IPS-18a (cell line): ENCODE measurements around the gene AKIRIN2.

ENCODE experiments used
- H3K27ac ChIP-seq: one replicate; pipeline ENCODE4 v1.5.1; 2013; ENCODE audit warnings: low read length
- H3K27me3 ChIP-seq: one replicate; pipeline ENCODE4 v1.6.1; 2013; ENCODE audit warnings: mild to moderate bottlenecking, low read length; ENCODE audit not compliant: control insufficient read depth, insufficient read depth
- H3K36me3 ChIP-seq: one replicate; pipeline ENCODE4 v1.6.1; 2013; ENCODE audit warnings: low read depth, low read length; ENCODE audit not compliant: control insufficient read depth
- H3K4me1 ChIP-seq: one replicate; pipeline ENCODE4 v1.6.1; 2013; ENCODE audit warnings: low read depth, low read length; ENCODE audit not compliant: control insufficient read depth
- H3K4me3 ChIP-seq: one replicate; pipeline ENCODE4 v1.5.1; 2013; ENCODE audit warnings: low read length
- H3K9ac ChIP-seq: one replicate; pipeline ENCODE4 v1.6.1; 2013; ENCODE audit warnings: mild to moderate bottlenecking, low read length, moderate library complexity
- H3K9me3 ChIP-seq: one replicate; pipeline ENCODE4 v1.6.1; 2013; ENCODE audit warnings: low read depth, low read length; ENCODE audit not compliant: control insufficient read depth

AKIRIN2 gene

DNA sequence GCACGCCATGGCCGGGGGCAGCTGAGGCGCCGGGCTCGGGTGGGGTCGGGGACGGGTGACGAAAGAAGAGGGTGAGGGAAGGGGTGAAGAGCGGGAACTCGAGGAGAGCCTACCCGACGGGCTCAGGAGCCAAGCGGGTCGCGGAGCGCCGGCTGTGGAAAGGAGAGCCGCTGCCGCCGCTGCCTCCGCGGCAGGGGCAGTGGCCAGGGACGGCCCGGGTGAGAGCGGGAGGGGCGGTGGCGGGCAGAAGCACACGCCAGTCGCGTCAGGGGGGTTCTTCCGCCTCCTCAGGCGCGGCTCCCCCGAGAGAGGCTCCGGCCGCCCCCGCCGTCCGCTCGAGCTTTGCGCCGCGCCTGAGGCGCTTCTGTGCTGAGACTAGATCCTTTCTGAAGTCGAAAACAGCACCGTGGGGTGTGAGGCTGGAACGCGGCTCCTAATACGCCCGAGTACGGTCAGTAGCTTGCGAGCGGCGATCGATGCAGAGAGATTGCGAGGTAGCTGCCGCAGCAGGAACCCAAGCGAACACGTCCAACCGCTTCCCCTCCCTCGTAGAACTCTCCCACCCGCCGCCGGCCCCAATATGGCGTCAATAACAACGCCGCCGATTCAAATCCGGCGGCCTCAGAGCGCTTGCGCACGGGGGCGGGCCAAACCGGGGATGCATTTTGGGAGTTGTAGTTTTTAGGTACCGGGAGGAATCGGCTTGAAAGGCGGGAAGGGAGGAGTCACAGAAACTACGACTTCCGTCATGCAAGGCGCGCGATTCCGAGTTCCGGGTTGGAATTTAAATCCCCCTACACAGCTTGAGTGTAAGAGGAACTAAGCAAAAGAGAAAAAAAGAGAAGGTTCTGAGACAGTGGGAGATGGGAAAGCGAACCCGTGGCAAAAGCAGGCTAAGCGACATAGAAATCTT is at the start of gene AKIRIN2:
Gene AKIRIN2, minus strand, starts transcription at position 558 of the 913 bp plus-strand sequence. Its CDS starts 549 bp downstream, at position 9.
- peak within 1 kb of the TSS; percentile 78 for H3K4me3 ChIP-seq
- H3K9me3 ChIP-seq, result no peaks in the 10 kb centered on the region
- peaks cover 16% of the 10 kb centered on the region for H3K4me1 ChIP-seq
- H3K27me3 ChIP-seq, result no peaks in the 10 kb centered on the region
- H3K27ac ChIP-seq, result peak within 1 kb of the TSS; percentile 84
- no peaks in the 10 kb centered on the region for H3K36me3 ChIP-seq
- H3K9ac ChIP-seq, result peak within 1 kb of the TSS; percentile 95

DNA sequence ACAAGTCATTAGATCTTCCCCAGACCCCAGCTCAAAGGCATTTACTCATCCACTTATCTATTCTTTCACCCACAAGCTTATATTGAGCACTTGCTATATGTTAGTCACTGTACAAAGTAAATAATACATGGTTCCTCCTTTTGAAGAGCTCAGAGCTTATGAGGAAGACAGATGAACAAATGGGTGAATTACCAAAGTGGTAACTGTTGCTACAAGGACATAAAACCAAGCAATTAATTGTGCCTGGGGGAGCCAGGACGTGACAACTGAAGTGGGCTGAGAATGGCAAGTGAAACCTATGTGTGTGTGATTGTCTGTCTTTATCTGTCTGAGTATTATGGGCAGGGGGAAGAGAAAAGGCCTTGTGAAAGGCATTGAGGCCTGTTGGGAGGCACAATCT is 45.6 kb upstream of the AKIRIN2 start:
- H3K27ac ChIP-seq, result no peak overlapping the region
- H3K9ac ChIP-seq, result no peak overlapping the region
- H3K4me1 ChIP-seq, result no peaks in the 10 kb centered on the region
- no peak overlapping the region for H3K4me3 ChIP-seq
- no peaks in the 10 kb centered on the region for H3K36me3 ChIP-seq
- H3K9me3 ChIP-seq, result no peaks in the 10 kb centered on the region
- H3K27me3 ChIP-seq, result no peaks in the 10 kb centered on the region

DNA sequence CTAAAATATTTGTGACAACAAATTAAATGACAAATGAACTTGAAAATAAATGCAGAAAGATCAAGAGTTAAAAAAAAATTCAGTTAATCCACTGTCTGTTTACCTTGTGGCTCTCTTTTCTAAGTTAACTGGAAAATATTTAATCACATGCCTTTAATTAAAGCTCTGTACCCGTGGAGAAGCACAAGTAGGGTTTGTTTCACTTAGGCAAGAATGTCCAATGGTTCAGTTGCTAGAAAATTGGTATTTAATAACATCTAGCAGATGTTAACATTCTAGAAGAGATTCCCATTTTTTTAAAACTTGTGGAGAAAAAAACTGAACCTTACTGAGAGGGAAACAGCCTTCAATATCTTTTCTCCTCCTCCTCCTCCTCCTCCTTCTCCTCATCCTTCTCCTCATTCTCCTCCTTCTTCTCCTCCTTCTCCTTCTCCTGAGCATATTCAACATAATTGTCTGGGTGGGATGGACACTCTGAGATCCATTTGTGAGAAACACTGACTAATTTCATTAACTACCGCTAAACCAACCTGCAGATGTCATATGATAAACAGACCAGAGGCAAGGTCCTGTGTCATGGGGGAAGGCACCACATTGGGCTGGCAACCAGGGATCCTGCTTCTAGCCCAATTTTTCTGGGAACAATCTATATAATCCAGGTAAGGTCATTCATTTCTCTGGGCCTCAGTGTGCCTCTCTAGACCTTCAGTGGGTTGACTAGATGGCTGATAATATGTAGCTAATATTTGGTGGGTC is 44.1 kb upstream of the AKIRIN2 start:
- Histone ChIP-seq H3K27ac (no peak overlapping the region), H3K27me3 (no peaks in the 10 kb centered on the region), H3K36me3 (no peaks in the 10 kb centered on the region), H3K4me3 (no peak overlapping the region), H3K4me1 (no peaks in the 10 kb centered on the region), H3K9ac (no peak overlapping the region), H3K9me3 (no peaks in the 10 kb centered on the region)

DNA sequence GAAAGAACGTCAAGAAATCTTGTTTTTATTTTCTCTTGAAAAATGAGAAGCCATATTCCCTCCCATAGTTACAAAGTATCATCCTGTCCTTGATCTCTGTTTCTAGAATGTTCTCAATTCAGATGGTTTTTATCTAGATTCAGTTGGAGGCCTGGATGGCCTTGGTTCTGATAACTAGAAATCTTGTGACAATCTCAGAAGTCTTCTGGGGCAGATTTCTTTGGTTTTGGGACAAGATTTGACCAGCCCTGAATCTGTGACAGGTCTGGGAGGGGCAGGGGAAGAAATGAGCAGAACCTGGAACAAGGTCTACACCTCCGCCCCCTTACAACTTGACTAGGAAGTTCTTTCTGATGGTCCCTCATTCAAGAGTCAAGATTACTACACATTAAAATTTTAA is 41.4 kb upstream of the AKIRIN2 start:
- no peaks in the 10 kb centered on the region for H3K9me3 ChIP-seq
- H3K4me1 ChIP-seq, result no peaks in the 10 kb centered on the region
- no peaks in the 10 kb centered on the region for H3K27me3 ChIP-seq
- H3K36me3 ChIP-seq, result no peaks in the 10 kb centered on the region
- no peak overlapping the region for H3K9ac ChIP-seq
- H3K27ac ChIP-seq, result no peak overlapping the region
- H3K4me3 ChIP-seq, result no peak overlapping the region

DNA sequence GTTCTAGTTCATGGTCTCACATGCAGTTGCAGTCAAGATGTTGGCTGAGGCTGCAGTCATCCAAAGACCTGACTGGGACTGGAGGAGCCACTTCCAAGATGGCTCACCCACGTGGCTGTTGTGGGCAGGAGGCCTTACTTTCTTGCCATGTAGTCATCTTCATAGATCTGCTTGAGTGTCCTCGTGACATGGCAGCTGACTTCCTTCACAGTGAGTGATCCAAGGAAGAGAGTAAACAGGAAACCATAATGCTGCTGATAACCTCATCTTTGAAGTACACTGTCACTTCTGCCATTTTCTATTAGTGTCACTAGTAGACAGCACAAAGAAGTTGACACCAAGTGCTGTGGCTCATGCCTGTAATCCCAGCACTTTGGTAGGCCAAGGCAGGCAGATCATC is 40.1 kb upstream of the AKIRIN2 start:
- Histone ChIP-seq H3K27me3 (no peaks in the 10 kb centered on the region), H3K4me3 (no peak overlapping the region), H3K36me3 (no peaks in the 10 kb centered on the region), H3K27ac (no peak overlapping the region), H3K9ac (no peak overlapping the region), H3K9me3 (no peaks in the 10 kb centered on the region), H3K4me1 (no peaks in the 10 kb centered on the region)

DNA sequence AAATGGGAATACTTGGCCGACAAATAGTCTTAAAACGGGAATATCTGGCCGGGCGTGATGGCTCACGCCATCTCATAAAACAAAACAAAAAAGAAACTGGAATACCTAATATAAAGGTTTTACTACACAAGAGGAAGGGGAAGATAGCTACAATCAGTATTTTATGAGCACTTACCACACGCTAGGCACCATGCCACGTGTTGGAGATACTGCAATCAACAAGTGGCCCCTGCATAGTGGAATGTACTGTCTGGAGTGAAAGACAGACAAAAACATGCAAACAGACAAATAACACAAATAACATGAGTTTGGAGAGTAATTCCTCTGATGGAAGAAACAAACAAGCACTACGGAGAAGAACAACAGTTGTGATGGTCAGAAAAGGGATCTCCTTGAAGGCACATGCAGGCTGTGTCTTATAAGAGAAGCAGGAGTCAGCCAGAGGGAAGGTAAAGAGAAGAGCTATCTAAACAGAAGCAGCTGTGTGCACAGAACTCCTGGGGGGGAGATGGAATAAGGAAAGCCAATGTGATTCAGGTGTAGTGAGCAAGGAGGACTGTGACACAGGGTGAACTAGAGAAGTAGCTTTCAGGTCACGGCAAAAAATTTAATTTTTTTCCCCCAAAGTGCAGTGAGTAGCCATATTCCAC is 39.1 kb upstream of the AKIRIN2 start:
- Histone ChIP-seq H3K4me3 (no peak overlapping the region), H3K27ac (no peak overlapping the region), H3K9me3 (no peaks in the 10 kb centered on the region), H3K4me1 (no peaks in the 10 kb centered on the region), H3K9ac (no peak overlapping the region), H3K36me3 (no peaks in the 10 kb centered on the region), H3K27me3 (no peaks in the 10 kb centered on the region)

DNA sequence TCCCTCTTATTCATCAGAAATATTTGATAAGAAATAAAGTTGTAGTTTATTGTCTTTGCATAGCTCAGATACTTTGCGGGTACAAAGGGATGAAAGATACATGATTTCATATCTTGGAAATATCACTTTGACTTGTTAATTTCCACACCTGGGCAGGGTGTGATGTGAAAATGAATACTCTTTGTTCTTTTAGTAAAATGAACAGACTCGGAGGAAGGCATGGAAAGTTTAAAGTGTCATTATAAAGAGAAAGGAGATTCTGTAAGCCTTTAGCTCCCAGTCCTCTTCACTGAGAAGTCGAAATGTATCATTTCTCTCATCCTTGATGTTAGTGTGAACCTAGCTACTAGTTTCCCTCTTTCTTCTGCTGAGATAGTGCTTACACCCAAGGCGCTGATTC is 36.7 kb upstream of the AKIRIN2 start:
- Histone ChIP-seq H3K36me3 (no peaks in the 10 kb centered on the region), H3K4me3 (no peak overlapping the region), H3K9ac (no peak overlapping the region), H3K27me3 (no peaks in the 10 kb centered on the region), H3K27ac (no peak overlapping the region), H3K9me3 (no peaks in the 10 kb centered on the region), H3K4me1 (no peaks in the 10 kb centered on the region)

DNA sequence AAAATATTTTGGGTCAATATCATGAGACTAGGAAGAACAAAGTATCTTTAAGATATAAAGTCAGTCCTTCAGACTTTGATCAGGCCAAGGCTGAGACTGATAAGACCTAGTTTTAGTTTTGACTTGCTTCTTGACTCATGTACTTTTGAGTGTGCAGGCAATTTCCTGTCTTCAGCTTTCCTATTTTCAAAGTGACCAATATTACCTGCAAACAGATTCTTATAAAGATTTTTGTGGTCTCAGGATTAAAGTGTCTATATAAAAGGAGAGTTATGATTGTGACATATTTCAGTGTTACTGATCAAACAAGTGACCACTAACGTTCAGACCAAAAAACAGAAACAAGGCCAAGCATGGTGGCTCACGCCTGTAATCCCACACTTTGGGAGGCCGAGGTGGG is 36.0 kb upstream of the AKIRIN2 start:
- Histone ChIP-seq H3K27ac (no peak overlapping the region), H3K27me3 (no peaks in the 10 kb centered on the region), H3K9me3 (no peaks in the 10 kb centered on the region), H3K4me1 (no peaks in the 10 kb centered on the region), H3K36me3 (no peaks in the 10 kb centered on the region), H3K9ac (no peak overlapping the region), H3K4me3 (no peak overlapping the region)

DNA sequence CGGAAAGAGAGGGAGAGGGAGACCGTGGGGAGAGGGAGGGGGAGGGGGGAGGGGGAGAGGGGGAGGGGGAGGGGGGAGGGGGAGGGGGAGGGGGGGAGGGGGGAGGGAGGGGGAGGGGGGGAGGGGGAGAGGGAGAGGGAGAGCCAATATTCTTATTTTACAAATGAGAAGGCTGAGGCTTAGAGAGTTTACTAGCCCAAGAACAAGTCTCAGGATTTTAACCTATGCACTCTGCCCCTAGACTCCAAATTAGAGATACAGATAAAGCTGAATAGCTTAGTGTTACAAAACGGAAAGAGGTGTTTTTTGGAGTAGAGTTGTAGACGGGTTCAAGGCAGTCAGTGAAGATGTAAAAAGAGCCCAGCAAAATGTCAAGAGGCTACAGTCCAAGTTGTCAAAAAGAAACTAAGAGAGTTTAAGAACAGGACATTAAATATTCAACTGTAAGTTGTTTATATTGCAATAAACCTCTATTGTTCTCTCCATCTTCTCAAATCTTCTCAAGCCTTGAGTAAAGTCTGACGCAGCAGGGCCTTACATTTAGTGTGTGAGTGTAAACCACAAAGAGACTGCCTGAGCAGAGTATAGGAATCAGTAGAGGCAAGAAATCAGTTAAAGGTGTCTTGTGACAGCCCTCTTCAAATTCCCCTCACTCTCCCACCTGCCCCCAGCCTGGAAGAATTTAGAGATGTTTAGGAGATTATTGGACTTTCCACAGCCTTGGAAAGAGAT is 34.9 kb upstream of the AKIRIN2 start:
- Histone ChIP-seq H3K27ac (no peak overlapping the region), H3K4me1 (no peaks in the 10 kb centered on the region), H3K9ac (no peak overlapping the region), H3K9me3 (no peaks in the 10 kb centered on the region), H3K27me3 (no peaks in the 10 kb centered on the region), H3K36me3 (no peaks in the 10 kb centered on the region), H3K4me3 (no peak overlapping the region)

DNA sequence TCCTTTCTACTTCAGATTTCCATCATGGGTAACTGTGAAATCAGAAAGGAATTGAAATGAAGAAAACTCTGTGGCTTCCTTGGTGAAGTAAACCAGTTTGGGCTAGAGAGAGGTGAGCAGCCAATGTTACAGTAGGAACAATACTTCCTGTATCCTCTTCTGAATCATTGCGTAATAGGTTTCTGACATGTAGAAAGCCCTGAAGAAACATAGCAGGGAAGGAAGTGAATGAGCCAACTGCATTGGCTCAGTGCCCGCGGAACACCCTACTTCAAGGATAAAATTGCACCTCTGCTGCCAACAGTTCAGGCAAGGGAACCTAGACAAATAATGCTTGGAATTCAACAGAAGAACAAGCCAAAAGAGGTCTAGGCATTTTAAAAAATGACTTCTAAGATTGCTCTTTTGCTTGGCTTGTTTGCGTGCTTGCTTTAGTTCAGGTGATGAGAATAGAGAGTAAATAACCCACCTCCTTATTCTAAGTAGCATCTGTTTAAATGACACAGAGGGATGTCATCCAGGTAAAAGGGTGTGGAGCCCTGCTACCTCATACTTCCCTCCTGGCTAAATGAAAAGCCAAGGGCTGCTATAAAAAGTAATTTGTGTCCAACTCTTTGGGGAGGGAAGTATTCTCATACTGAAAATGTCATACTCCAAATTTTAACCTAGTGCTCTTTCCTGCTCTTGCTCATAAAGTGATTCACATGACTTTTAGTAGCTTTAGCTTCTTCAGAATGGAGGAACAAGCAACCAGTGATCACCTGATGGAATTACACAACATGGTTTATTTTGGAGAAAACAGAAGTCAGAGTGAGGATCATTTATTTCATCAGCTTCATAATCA is 30.0 kb upstream of the AKIRIN2 start:
- Histone ChIP-seq H3K9me3 (no peaks in the 10 kb centered on the region), H3K4me3 (no peak overlapping the region), H3K27me3 (no peaks in the 10 kb centered on the region), H3K36me3 (no peaks in the 10 kb centered on the region), H3K27ac (no peak overlapping the region), H3K9ac (no peak overlapping the region), H3K4me1 (no peaks in the 10 kb centered on the region)
